Measurements from ENCODE around the gene SCYGR1. TPM values are rescaled to one million over a fixed set of nuclear protein-coding genes. Genes with fewer than 3 reads are reported as not detected.

SCYGR1 gene
- total RNA-seq, 1 experiment from 2014 or later: not detected

DNA sequence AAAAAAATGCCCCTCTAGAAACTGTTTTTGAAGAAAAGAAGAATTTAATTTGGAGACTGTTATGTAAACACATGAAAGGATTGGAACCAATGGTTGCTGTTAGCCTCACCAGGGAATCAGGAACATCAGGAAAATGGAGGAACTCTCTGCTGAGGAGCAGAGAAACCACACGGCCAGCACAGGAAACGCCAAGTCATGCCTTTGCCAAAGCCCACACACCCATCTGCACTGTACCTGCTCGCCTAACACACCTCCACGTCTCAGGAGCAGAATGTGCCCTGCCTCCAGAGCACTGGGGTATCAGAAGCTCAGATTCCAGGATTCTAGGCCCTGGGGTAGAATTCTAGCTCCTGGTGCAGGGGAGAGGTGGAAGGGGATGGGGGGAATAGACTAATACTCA lies 9.8 kb upstream of the SCYGR1 start:
- Histone ChIP-seq H3K4me3 (ENCODE audit: low read depth, low read length, poor library complexity, severe bottlenecking) (no peak overlapping the region), H3K27ac (ENCODE audit: low read depth, low read length, poor library complexity, severe bottlenecking) (no peak overlapping the region), H3K4me1 (ENCODE audit: insufficient read depth, low read length, poor library complexity, severe bottlenecking) (no peaks in the 10 kb centered on the region), H3K27me3 (replicated peaks; ENCODE audit: insufficient read depth, low read depth, low read length, poor library complexity) (no peaks in the 10 kb centered on the region), H3K9me3 (ENCODE audit: low read depth, low read length, poor library complexity, severe bottlenecking) (no peaks in the 10 kb centered on the region), H3K36me3 (ENCODE audit: insufficient read depth, low read length, poor library complexity, severe bottlenecking) (no peaks in the 10 kb centered on the region)
- TF ChIP-seq CTCF (conservative IDR thresholded peaks at IDR 0.05; ENCODE audit: low read depth, low read length) (no peak), EZH2 (IDR thresholded peaks at IDR 0.05; ENCODE audit: borderline replicate concordance, low read depth, low read length, poor library complexity, severe bottlenecking) (no peak)
- POLR2A ChIA-PET (ENCODE audit: low non-redundant PET): interaction anchor here (0.6 kb wide), 1 partner anchor 9 kb away, joined by 3 read pairs; no protein-coding TSS in a partner anchor
- CTCF ChIA-PET: no interaction called here
- intact Hi-C loops (cut with micrococcal nuclease; ENCODE audit: unreplicated experiment): loop anchor here (10.0 kb wide), 1 partner anchor 263 kb away; no protein-coding TSS in a partner anchor
- BruUV-seq (replicated peaks): no TSS peak
- DNase-seq (ENCODE audit: low spot score): no peak

GRCh38 chr2:227395556-227395955 lies 7.8 kb upstream of the SCYGR1 start:
- H3K27me3 ChIP-seq (replicated peaks; ENCODE audit: insufficient read depth, low read depth, low read length, poor library complexity): no peaks in the 10 kb centered on the region
- intact Hi-C loops (cut with micrococcal nuclease; ENCODE audit: unreplicated experiment): loop anchor here (10.0 kb wide), 1 partner anchor 261 kb away; no protein-coding TSS in a partner anchor
- ChIA-PET CTCF (no interaction called here), POLR2A (ENCODE audit: low non-redundant PET) (no interaction called here)
- H3K27ac ChIP-seq (ENCODE audit: low read depth, low read length, poor library complexity, severe bottlenecking): no peak overlapping the region
- H3K4me3 ChIP-seq (ENCODE audit: low read depth, low read length, poor library complexity, severe bottlenecking): no peak overlapping the region
- H3K4me1 ChIP-seq (ENCODE audit: insufficient read depth, low read length, poor library complexity, severe bottlenecking): no peaks in the 10 kb centered on the region
- no peaks in the 10 kb centered on the region for H3K9me3 ChIP-seq (ENCODE audit: low read depth, low read length, poor library complexity, severe bottlenecking)
- DNase-seq (ENCODE audit: low spot score): no peak
- no TSS peak for BruUV-seq (replicated peaks)
- H3K36me3 ChIP-seq (ENCODE audit: insufficient read depth, low read length, poor library complexity, severe bottlenecking): no peaks in the 10 kb centered on the region
- TF ChIP-seq EZH2 (IDR thresholded peaks at IDR 0.05; ENCODE audit: borderline replicate concordance, low read depth, low read length, poor library complexity, severe bottlenecking) (no peak), CTCF (conservative IDR thresholded peaks at IDR 0.05; ENCODE audit: low read depth, low read length) (no peak)

GRCh38 chr2:227394401-227394800 lies 6.7 kb upstream of the SCYGR1 start:
- ChIA-PET POLR2A (ENCODE audit: low non-redundant PET) (no interaction called here), CTCF (no interaction called here)
- Histone ChIP-seq H3K4me1 (ENCODE audit: insufficient read depth, low read length, poor library complexity, severe bottlenecking) (no peaks in the 10 kb centered on the region), H3K27ac (ENCODE audit: low read depth, low read length, poor library complexity, severe bottlenecking) (no peak overlapping the region), H3K9me3 (ENCODE audit: low read depth, low read length, poor library complexity, severe bottlenecking) (no peaks in the 10 kb centered on the region), H3K36me3 (ENCODE audit: insufficient read depth, low read length, poor library complexity, severe bottlenecking) (no peaks in the 10 kb centered on the region), H3K27me3 (replicated peaks; ENCODE audit: insufficient read depth, low read depth, low read length, poor library complexity) (no peaks in the 10 kb centered on the region), H3K4me3 (ENCODE audit: low read depth, low read length, poor library complexity, severe bottlenecking) (no peak overlapping the region)
- no peak for DNase-seq (ENCODE audit: low spot score)
- intact Hi-C loops (cut with micrococcal nuclease; ENCODE audit: unreplicated experiment): loop anchor here (10.0 kb wide), 1 partner anchor 260 kb away; no protein-coding TSS in a partner anchor
- no TSS peak for BruUV-seq (replicated peaks)
- TF ChIP-seq CTCF (conservative IDR thresholded peaks at IDR 0.05; ENCODE audit: low read depth, low read length) (no peak), EZH2 (IDR thresholded peaks at IDR 0.05; ENCODE audit: borderline replicate concordance, low read depth, low read length, poor library complexity, severe bottlenecking) (no peak)

All from A673 (cell line).